Heart left ventricle (tissue), 16 donors: Measurements from ENCODE around the gene ZNF254. TPM values are rescaled to one million over a fixed set of nuclear protein-coding genes. Genes with fewer than 3 reads are reported as not detected.

Source experiments
- ATAC-seq, 4 donors: fragments of 200-7000 bp; cut with Tn5 transposase; one replicate each; pipeline ENCODE4 v1.9.1; 2020 to 2022; ENCODE audit warnings: moderate library complexity in 4 of 4, mild to moderate bottlenecking in 3 of 4, moderate number of reproducible peaks in 1 of 4
- DNase-seq, 5 donors: peaks; one replicate each; pipeline ENCODE4 v3.0.0-alpha.2; 2020
- H3K27ac ChIP-seq, 12 donors: fragments of 200-600 bp; sonication (generic) in 4 of 12; one replicate each; pipeline versions ENCODE4 v1.5.0 to v1.8.0; 2016 to 2022; ENCODE audit warnings: mild to moderate bottlenecking in 2 of 12
- H3K27me3 ChIP-seq, 9 donors: fragments of 200-600 bp; sonication (generic) in 2 of 9; one replicate each; pipeline versions ENCODE4 v1.5.1 to v1.8.0; 2016 to 2022; ENCODE audit warnings: mild to moderate bottlenecking in 3 of 9
- H3K36me3 ChIP-seq, 9 donors: fragments of 200-600 bp; sonication (generic) in 2 of 9; one replicate each; pipeline versions ENCODE4 v1.5.0 to v1.8.0; 2018 to 2022; ENCODE audit warnings: mild to moderate bottlenecking in 2 of 9
- H3K4me1 ChIP-seq, 12 donors: fragments of 200-600 bp; sonication (generic) in 4 of 12; one replicate each; pipeline versions ENCODE4 v1.5.0 to v1.8.0; 2016 to 2022; ENCODE audit warnings: mild to moderate bottlenecking in 3 of 12
- H3K4me3 ChIP-seq, 12 donors: fragments of 200-600 bp; sonication (generic) in 4 of 12; one replicate each; pipeline versions ENCODE4 v1.5.0 to v1.8.0; 2017 to 2022; ENCODE audit warnings: mild to moderate bottlenecking in 9 of 12, moderate library complexity in 4 of 12
- H3K9me3 ChIP-seq, 12 donors: fragments of 200-600 bp; sonication (generic) in 4 of 12; one replicate each; pipeline versions ENCODE4 v1.5.0 to v1.8.0; 2016 to 2022; ENCODE audit warnings: mild to moderate bottlenecking in 1 of 12
- CTCF ChIP-seq, 12 donors: fragments of 200-600 bp; sonication (generic) in 4 of 12; IDR thresholded peaks; one replicate each; pipeline versions ENCODE4 v1.5.0 to v1.8.0; 2018 to 2022; ENCODE audit warnings: antibody characterized with exemption in 12 of 12, mild to moderate bottlenecking in 5 of 12
- POLR2A ChIP-seq, 2 donors: fragments of 450-650 bp; IDR thresholded peaks; one replicate each; pipeline ENCODE4 v1.6.1; 2017; ENCODE audit warnings: antibody characterized with exemption in 2 of 2, mild to moderate bottlenecking in 2 of 2, moderate library complexity in 2 of 2
- WGBS, 4 donors: extraction: QIAGEN DNeasy Blood & Tissue Kit in 2 of 4; methylation state at CpG; one replicate each; pipeline versions ENCODE4 v1.1.5 to v1.1.7; 2013 to 2018; 5-methylcytosine and 5-hydroxymethylcytosine counted together
- intact Hi-C, 10 donors: fragments of 100-400 bp; cut with DNase I; formaldehyde crosslinking; loops; one replicate each; pipeline versions ENCODE4 v1.11.1 to v1.14.2; 2022
- polyA plus RNA-seq, 2 donors: library from polyadenylated mRNA; stranded (reverse); fragments of 200-250 nt; gene quantifications; one replicate each; pipeline ENCODE4 v1.2.3, GENCODE V29; 2013
- total RNA-seq, 9 donors: library from RNA; depleted of rRNA in 2 of 9; stranded (reverse); fragments of >200 nt in 2 of 9; fragmentation: NEBNext Ultra II Directional in 3 of 9; extraction: Animal tissue kit (Norgen Biotek cat#: 25700) in 3 of 9; gene quantifications; one replicate each; pipeline versions ENCODE4 v1.1.0 to v1.2.4, GENCODE V29; 2016 to 2023
- donor health status: ischemic (EF 13 %, LVEDD 7.1; RV severe dilation, severe dysfunction).
- donor health status: healthy with polysubstance abuse.
- donor health status: DM: no; HTN: yes; CAD: no.
- donor health status: DM: no; HTN: no; CAD: no.
- donor health status: ischemic (EF 25% LVEDD 6.9; RV normal size, moderate dysfunction).
- donor health status: ischemic (EF 25% LVEDD 5.7; RV mildly dilated, moderate dysfunction).
- donor health status: healthy.
- donor health status: DM: yes; HTN: yes; CAD: no.
- donor health status: ischemic (EF 35%, LVEDD 5.7; RV mildly dilated, moderate dysfunction).
- donor health status: nonischemic (EF 11% LVEDD 7.7; RV severe dilation, severe dysfunction).
- donor health status: DM: yes; HTN: yes; CAD: no.
- donor health status: PGD.
- donor health status: ischemic (EF 29% LVEDD 5.4; RV normal size, mild dysfunction).
- donor health status: nonischemic (EF 23%, LVEDD 6.1; RV moderate dilation, normal function).

The ZNF254 gene
- total and polyA plus RNA-seq, 11 donors = 4.1 to 15.8 (median 8.7) TPM

- TF ChIP-seq POLR2A (IDR thresholded peaks at IDR 0.05) (no peak), CTCF (IDR thresholded peaks at IDR 0.05) (no peak)
- intact Hi-C loops = no loop called here
- Histone ChIP-seq H3K27ac (no peak overlapping the region), H3K4me3 (no peak overlapping the region), H3K36me3 (peaks cover 0 to 31% (median 5%) of the 10 kb centered on the region in 9 donors), H3K27me3 (no peaks in the 10 kb centered on the region), H3K9me3 (peaks cover 0 to 99% (median 50%) of the 10 kb centered on the region in 12 donors), H3K4me1 (peaks cover 0 to 4% (median 0%) of the 10 kb centered on the region in 12 donors)
- no peak for DNase-seq
- no peak for ATAC-seq
These were observed 54.6 kb downstream of the ZNF254 start for GRCh38 chr19:24141612-24142011.

- DNase-seq (no peak), ATAC-seq (no peak)
- H3K27ac ChIP-seq = no peak overlapping the region
- H3K36me3 ChIP-seq = peaks cover 0 to 33% (median 7%) of the 10 kb centered on the region in 9 donors
- no peak overlapping the region for H3K4me3 ChIP-seq
- H3K27me3 ChIP-seq = no peaks in the 10 kb centered on the region
- WGBS, 4 donors = 92 to 100% (median 97%) methylated on average over 3 of the region's 3 CpGs
- peaks cover 0 to 4% (median 0%) of the 10 kb centered on the region in 12 donors for H3K4me1 ChIP-seq
- H3K9me3 ChIP-seq = peaks cover 0 to 99% (median 50%) of the 10 kb centered on the region in 12 donors
- no peak for TF ChIP-seq POLR2A (IDR thresholded peaks at IDR 0.05)
- TF ChIP-seq CTCF (IDR thresholded peaks at IDR 0.05) = no peak
- intact Hi-C loops = no loop called here
These were observed 55.8 kb downstream of the ZNF254 start for GRCh38 chr19:24142771-24143170.

- DNase-seq = no peak
- Histone ChIP-seq H3K4me3 (no peak overlapping the region), H3K4me1 (no peaks in the 10 kb centered on the region), H3K27ac (no peak overlapping the region), H3K27me3 (no peaks in the 10 kb centered on the region), H3K9me3 (peaks cover 0 to 95% (median 2%) of the 10 kb centered on the region in 12 donors), H3K36me3 (peaks cover 0 to 31% (median 0%) of the 10 kb centered on the region in 9 donors)
- ATAC-seq = no peak
- 85 to 90% (median 87%) methylated on average over 2 of the region's 2 CpGs for WGBS, 4 donors
- intact Hi-C loops = no loop called here
- TF ChIP-seq CTCF (IDR thresholded peaks at IDR 0.05) (peak in 5 of 12 donors; percentile 6 to 38 (median 34)), POLR2A (IDR thresholded peaks at IDR 0.05) (no peak)
These were observed 72.7 kb downstream of the ZNF254 start for GRCh38 chr19:24159707-24160106.

- Histone ChIP-seq H3K36me3 (peaks cover 0 to 15% (median 0%) of the 10 kb centered on the region in 9 donors), H3K27me3 (no peaks in the 10 kb centered on the region), H3K4me1 (no peaks in the 10 kb centered on the region), H3K27ac (no peak overlapping the region), H3K4me3 (no peak overlapping the region), H3K9me3 (peaks cover 0 to 65% (median 2%) of the 10 kb centered on the region in 12 donors)
- DNase-seq (no peak), ATAC-seq (no peak)
- intact Hi-C loops = no loop called here
- WGBS, 4 donors = 89 to 93% (median 90%) methylated on average over 3 of the region's 3 CpGs
- no peak for TF ChIP-seq CTCF (IDR thresholded peaks at IDR 0.05)
- no peak for TF ChIP-seq POLR2A (IDR thresholded peaks at IDR 0.05)
These were observed 79.1 kb downstream of the ZNF254 start for GRCh38 chr19:24166055-24166454.
